IMR-90 (cell line): ENCODE measurements around the gene EXOC4. TPM values are rescaled to one million over a fixed set of nuclear protein-coding genes. Genes with fewer than 3 reads are reported as not detected.

Experiments
- ATAC-seq: fragments of 200-7000 bp; cut with Tn5 transposase; 2 replicates; pipeline ENCODE4 v1.9.1; 2020; ENCODE audit warnings: low read depth, mild to moderate bottlenecking, moderate library complexity
- BruUV-seq: library from RNA; stranded (reverse); fragments of 400-500 nt; replicated peaks from 2 replicates; lab custom pipeline; 2021; lab: Mats Ljungman, UMichigan
- CTCF ChIA-PET: fragments of 300-600 bp; formaldehyde crosslinking; extraction: SDS; loops from one replicate; lab custom pipeline; 2021; ENCODE audit warnings: antibody characterized with exemption; lab: Yijun Ruan, JAX
- POLR2A ChIA-PET: fragments of 300-600 bp; sonication (Branson Sonifier 250); formaldehyde crosslinking; loops from one replicate; lab custom pipeline; 2022; ENCODE audit warnings: antibody characterized with exemption; ENCODE audit not compliant: unreplicated experiment; lab: Charles Lee
- DNase-seq: peaks from one replicate; pipeline ENCODE4 v3.0.0; 2013
- H2AFZ ChIP-seq: replicated peaks from 2 replicates; pipeline ENCODE3; 2013; ENCODE audit warnings: low read length, mild to moderate bottlenecking; ENCODE audit not compliant: poor library complexity
- H2AK5ac ChIP-seq: 2 replicates; pipeline ENCODE4 v1.6.1; 2013; ENCODE audit warnings: low read depth, low read length, inconsistent platforms
- H2AK9ac ChIP-seq: replicated peaks from 2 replicates; pipeline ENCODE3; 2013; ENCODE audit warnings: mild to moderate bottlenecking, low read depth, low read length, moderate library complexity; ENCODE audit not compliant: poor library complexity
- H2BK120ac ChIP-seq: 2 replicates; pipeline ENCODE4 v1.6.1; 2013; ENCODE audit warnings: low read depth, low read length, inconsistent platforms
- H2BK15ac ChIP-seq: 3 replicates; pipeline ENCODE4 v1.6.1; 2013; ENCODE audit warnings: low read depth, low read length, inconsistent platforms
- H2BK20ac ChIP-seq: 2 replicates; pipeline ENCODE4 v1.6.1; 2013; ENCODE audit warnings: low read depth, mild to moderate bottlenecking, inconsistent platforms, low read length, moderate library complexity
- H2BK5ac ChIP-seq: 2 replicates; pipeline ENCODE4 v1.6.1; 2013; ENCODE audit warnings: mild to moderate bottlenecking, low read depth, low read length, inconsistent platforms; ENCODE audit not compliant: poor library complexity, severe bottlenecking
- H3K14ac ChIP-seq: replicated peaks from 2 replicates; pipeline ENCODE4 v1.6.1; 2013; ENCODE audit warnings: low read depth, low read length, inconsistent platforms
- H3K18ac ChIP-seq: 2 replicates; pipeline ENCODE4 v1.6.1; 2013; ENCODE audit warnings: low read depth, low read length, control low read depth
- H3K23ac ChIP-seq: 2 replicates; pipeline ENCODE4 v1.6.1; 2013; ENCODE audit warnings: low read depth, low read length, inconsistent platforms
- H3K27ac ChIP-seq: 2 replicates; pipeline ENCODE4 v1.5.1; 2013; ENCODE audit warnings: mild to moderate bottlenecking, control low read depth, low read length; ENCODE audit not compliant: insufficient read depth
- H3K27me3 ChIP-seq: 2 replicates; pipeline ENCODE4 v1.6.1; 2013; ENCODE audit warnings: low read length; ENCODE audit not compliant: control insufficient read depth, insufficient read depth
- H3K36me3 ChIP-seq: 2 replicates; pipeline ENCODE4 v1.6.1; 2013; ENCODE audit warnings: low read length, mixed read lengths; ENCODE audit not compliant: control insufficient read depth, insufficient read depth
- H3K4ac ChIP-seq: 2 replicates; pipeline ENCODE4 v1.6.1; 2013; ENCODE audit warnings: low read depth, low read length, inconsistent platforms
- H3K4me1 ChIP-seq: 2 replicates; pipeline ENCODE4 v1.6.1; 2013; ENCODE audit warnings: low read length, mixed read lengths; ENCODE audit not compliant: control insufficient read depth, insufficient read depth
- H3K4me2 ChIP-seq: 2 replicates; pipeline ENCODE4 v1.6.1; 2013; ENCODE audit warnings: low read depth, mild to moderate bottlenecking, control low read depth, low read length, moderate library complexity
- H3K4me3 ChIP-seq: 2 replicates; pipeline ENCODE4 v1.5.1; 2013; ENCODE audit warnings: low read depth, mild to moderate bottlenecking, control low read depth, low read length, moderate library complexity; ENCODE audit not compliant: insufficient read depth
- H3K56ac ChIP-seq: 2 replicates; pipeline ENCODE4 v1.6.1; 2013; ENCODE audit warnings: low read length, inconsistent platforms; ENCODE audit not compliant: insufficient read depth; ENCODE audit errors: extremely low read depth
- H3K79me1 ChIP-seq, 2 experiments: 2 replicates each; pipeline ENCODE4 v1.6.1; 2013; ENCODE audit warnings: low read length in 2 of 2, inconsistent platforms in 1 of 2, low read depth in 1 of 2
- H3K9ac ChIP-seq: 2 replicates; pipeline ENCODE4 v1.6.1; 2013; ENCODE audit warnings: low read depth, low read length, control low read depth
- H3K9me1 ChIP-seq: 2 replicates; pipeline ENCODE4 v1.6.1; 2013; ENCODE audit warnings: low read length, inconsistent platforms; ENCODE audit not compliant: insufficient read depth
- H3K9me3 ChIP-seq: 2 replicates; pipeline ENCODE4 v1.6.1; 2013; ENCODE audit warnings: low read length; ENCODE audit not compliant: control insufficient read depth, insufficient read depth
- H4K20me1 ChIP-seq: 2 replicates; pipeline ENCODE4 v1.6.1; 2013; ENCODE audit warnings: low read length, inconsistent platforms; ENCODE audit not compliant: insufficient read depth
- H4K5ac ChIP-seq: 2 replicates; pipeline ENCODE4 v1.6.1; 2013; ENCODE audit warnings: mild to moderate bottlenecking, low read depth, low read length, control low read depth
- H4K8ac ChIP-seq, 2 experiments: 2 replicates each; pipeline ENCODE4 v1.6.1; 2013; ENCODE audit warnings: low read depth in 2 of 2, low read length in 2 of 2, control low read depth in 1 of 2, inconsistent platforms in 1 of 2
- H4K91ac ChIP-seq: 2 replicates; pipeline ENCODE4 v1.6.1; 2013; ENCODE audit warnings: low read depth, low read length, inconsistent platforms; ENCODE audit not compliant: insufficient read depth
- BHLHE40 ChIP-seq: fragments of 150-350 bp; IDR thresholded peaks from 2 replicates; pipeline ENCODE4 v1.6.1; 2016; ENCODE audit warnings: mild to moderate bottlenecking, low read depth, low read length
- CHD1 ChIP-seq: IDR thresholded peaks from 2 replicates; pipeline ENCODE4 v1.6.1; 2012; ENCODE audit warnings: low read depth, low read length, improper control_type of control experiment
- CTCF ChIP-seq: conservative IDR thresholded peaks from 2 replicates; pipeline ENCODE4 v1.5.1; 2012; ENCODE audit warnings: mild to moderate bottlenecking, low read depth, low read length, improper control_type of control experiment
- RAD21 ChIP-seq: IDR thresholded peaks from 2 replicates; pipeline ENCODE4 v1.6.1; 2012; ENCODE audit warnings: low read length, improper control_type of control experiment
- RFX5 ChIP-seq: IDR thresholded peaks from 2 replicates; pipeline ENCODE4 v1.8.0; 2012; ENCODE audit warnings: low read depth, mild to moderate bottlenecking, low read length, moderate library complexity
- USF2 ChIP-seq: fragments of 150-350 bp; IDR thresholded peaks from 2 replicates; pipeline ENCODE4 v1.6.1; 2017; ENCODE audit warnings: mild to moderate bottlenecking, antibody characterized with exemption, low read length, low read depth
- WGBS, 2 experiments: methylation state at CpG; one replicate each; pipeline versions ENCODE4 v1.1.5 to v1.1.7; 2013; ENCODE audit warnings: missing lambda C conversion rate in 2 of 2; ENCODE audit not compliant: insufficient read length in 1 of 2; ENCODE audit errors: extremely low coverage in 2 of 2; 5-methylcytosine and 5-hydroxymethylcytosine counted together
- dilution Hi-C: fragments of 300-500 bp; cut with HindIII; formaldehyde crosslinking; loops from one replicate; pipeline ENCODE4 v1.14.3; 2018; ENCODE audit warnings: low sequenced_read_pairs; ENCODE audit not compliant: unreplicated experiment
- in situ Hi-C: fragments of 300-500 bp; cut with MboI; formaldehyde crosslinking; loops from 3 replicates; pipeline ENCODE4 v1.14.3; 2019; ENCODE audit warnings: low sequenced_read_pairs, inconsistent platforms, mixed read lengths
- intact Hi-C: fragments of 100-400 bp; cut with micrococcal nuclease; formaldehyde crosslinking; loops from 2 replicates; pipeline ENCODE4 v1.10.0; 2022
- polyA plus RNA-seq, 3 experiments: library from polyadenylated mRNA; depleted of rRNA; stranded (reverse); fragments of >200 nt; gene quantifications; 2 replicates each; pipeline ENCODE4 v1.2.3, GENCODE V29; 2012; ENCODE audit warnings: low replicate concordance in 1 of 3
- total RNA-seq: library from RNA; depleted of rRNA; stranded (reverse); fragments of >200 nt; gene quantifications from 2 replicates; pipeline ENCODE4 v1.2.3, GENCODE V29; 2012

EXOC4 gene
- total and polyA plus RNA-seq, 2 of the 4 experiments (the other 2 are of a cell fraction) = 25.4 to 94.6 TPM

- Histone ChIP-seq H4K8ac (no peak overlapping the region), H3K79me1 (peaks cover 5 to 8% of the 10 kb centered on the region in 2 experiments; a peak in 2 of 4 replicates), H3K4me3 (no peak overlapping the region), H2BK20ac (no peak overlapping the region), H3K9me3 (no peaks in the 10 kb centered on the region), H3K4me1 (peaks cover 8% of the 10 kb centered on the region), H2BK120ac (no peak overlapping the region), H2BK15ac (no peak overlapping the region), H2AK5ac (peak overlapping the region; percentile 43; the same call in 1 of the 2 replicates), H3K23ac (no peak overlapping the region), H2BK5ac (no peak overlapping the region), H3K9me1 (peaks cover 9% of the 10 kb centered on the region), H3K27ac (no peak overlapping the region), H3K56ac (no peak overlapping the region), H3K14ac (no peak overlapping the region), H3K36me3 (no peaks in the 10 kb centered on the region), H4K91ac (no peak overlapping the region), H4K20me1 (no peaks in the 10 kb centered on the region), H3K4me2 (no peak overlapping the region), H3K18ac (no peak overlapping the region), H3K4ac (0 out of 2 replicates have a peak overlapping the region, but pooled peaks have one; percentile 34), H2AFZ (no peak overlapping the region), H3K27me3 (no peaks in the 10 kb centered on the region), H4K5ac (no peak overlapping the region), H3K9ac (no peak overlapping the region), H2AK9ac (no peak overlapping the region)
- BruUV-seq = no TSS peak
- no peak for TF ChIP-seq RFX5
- TF ChIP-seq CTCF = no peak
- TF ChIP-seq RAD21 = no peak
- TF ChIP-seq USF2 = no peak
- no peak for TF ChIP-seq CHD1
- TF ChIP-seq BHLHE40 = no peak
- DNase-seq (no peak), ATAC-seq (no peak)
- CTCF ChIA-PET = no interaction called here
- dilution Hi-C loops = no loop called here
- intact Hi-C loops = no loop called here
- WGBS, 2 experiments = no CpG with 5 or more reads among the region's 4 CpGs
- in situ Hi-C loops = no loop called here
- POLR2A ChIA-PET = no interaction called here
Observed at GRCh38 chr7:133696056-133696455, 443.2 kb downstream of the EXOC4 start.
